GM21576 (cell line): ENCODE measurements around the gene CYP2S1.
"Not testable (repeated sequence)": the region's sequence is repeated elsewhere in the genome, so short reads cannot be mapped to it uniquely, and the experiment has no call there.

Experiments
- ATAC-seq: cut with Tn5 transposase; IDR thresholded peaks from one replicate; pipeline ENCODE4 v1.9.1; 2021; ENCODE audit warnings: mild to moderate bottlenecking, moderate library complexity; ENCODE audit not compliant: unreplicated experiment

Gene CYP2S1

DNA sequence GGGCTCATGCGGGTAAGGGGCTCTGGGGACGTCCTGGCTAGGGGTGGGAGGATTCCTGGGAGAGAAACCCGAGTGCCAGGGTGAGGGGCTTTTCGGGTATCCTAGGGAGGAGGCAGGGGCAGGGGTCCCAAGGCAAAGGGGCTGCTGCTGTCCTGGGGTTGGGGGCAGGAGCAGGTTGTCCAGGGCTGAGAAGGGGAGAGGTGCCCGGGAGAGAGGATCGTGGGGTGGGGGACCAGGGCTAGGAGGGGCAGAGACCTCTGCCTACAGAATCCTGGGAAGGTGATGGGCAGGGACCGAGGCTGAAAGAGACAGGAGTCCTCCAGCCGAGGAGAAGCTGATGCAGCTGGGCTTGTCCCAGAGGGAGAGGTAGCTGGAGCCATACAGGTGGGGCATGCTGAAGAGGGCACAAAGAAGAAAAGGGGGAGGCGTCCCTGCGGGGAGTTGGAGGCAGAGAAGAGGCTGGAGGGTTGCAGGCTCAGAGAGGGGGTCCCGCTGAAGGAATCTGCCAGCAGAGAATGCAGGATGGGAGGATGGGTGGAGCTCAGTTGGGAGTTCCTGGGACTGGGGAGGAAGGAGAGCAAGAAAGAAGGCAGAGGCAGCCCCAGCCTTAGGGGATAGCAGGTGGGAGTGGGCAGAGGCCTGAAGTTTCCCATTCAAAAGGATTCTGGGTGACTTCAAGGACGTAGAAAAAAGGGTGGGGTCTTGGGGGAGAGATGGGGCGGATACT lies 574 bp downstream of the CYP2S1 start:
- no peak for ATAC-seq

DNA sequence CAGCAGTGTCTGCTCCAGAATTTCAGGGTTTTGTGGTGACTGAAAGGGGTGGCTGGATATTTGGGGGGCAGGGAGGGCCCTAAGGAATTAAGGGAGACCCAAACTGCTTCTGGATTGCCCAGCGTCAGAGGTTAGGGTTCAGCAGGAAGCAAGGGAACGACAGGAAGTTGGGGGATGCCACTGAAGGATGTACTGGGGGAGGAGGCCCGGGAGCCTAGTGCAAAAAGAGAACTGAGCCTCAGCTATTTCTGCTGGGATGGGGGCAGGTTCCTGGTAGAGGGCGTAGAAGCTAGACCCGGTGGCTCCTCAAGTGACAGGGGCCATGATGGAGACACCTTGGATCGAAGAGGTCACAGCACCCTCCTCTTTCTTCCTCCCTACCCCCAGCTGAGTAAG lies 1.1 kb downstream of the CYP2S1 start:
- no peak for ATAC-seq

DNA sequence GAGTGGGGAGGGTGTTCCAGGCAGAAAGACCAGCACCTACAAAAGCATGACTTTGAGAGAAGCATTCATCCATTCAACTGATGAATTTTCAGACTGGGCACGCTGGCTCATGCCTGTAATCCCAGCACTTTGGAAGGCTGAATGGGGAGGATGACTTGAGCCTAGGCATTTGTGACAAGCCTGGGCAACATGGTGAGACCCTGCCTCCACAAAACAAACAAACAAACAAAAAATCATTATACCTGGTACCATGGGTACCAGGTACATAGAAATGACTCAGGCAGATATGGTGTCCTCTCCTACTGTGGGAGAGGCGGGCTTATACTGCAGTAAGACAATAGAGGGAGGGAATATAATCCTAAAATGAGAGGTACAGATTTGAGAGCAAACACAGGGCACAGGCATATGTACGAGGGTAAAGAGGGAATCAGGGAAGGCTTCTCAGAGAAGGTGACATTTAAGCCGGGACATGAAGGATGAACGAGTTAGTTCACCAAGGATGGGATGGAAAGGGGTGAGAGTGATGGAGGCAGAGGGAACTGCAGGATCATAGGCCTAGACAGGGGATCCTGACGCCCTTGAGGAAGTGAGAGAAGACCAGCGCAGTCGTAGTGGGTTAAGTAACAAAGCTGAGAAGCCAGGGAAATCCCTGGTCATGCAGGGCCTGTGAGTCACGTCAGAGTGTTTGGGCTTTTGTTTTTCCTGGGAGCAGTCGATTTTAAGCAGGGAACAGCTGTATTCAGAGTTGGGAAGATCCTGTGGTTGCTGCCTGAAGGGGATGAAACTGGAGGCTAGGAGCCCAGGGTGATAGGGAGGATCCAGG lies 2.9 kb downstream of the CYP2S1 start:
- no peak for ATAC-seq

DNA sequence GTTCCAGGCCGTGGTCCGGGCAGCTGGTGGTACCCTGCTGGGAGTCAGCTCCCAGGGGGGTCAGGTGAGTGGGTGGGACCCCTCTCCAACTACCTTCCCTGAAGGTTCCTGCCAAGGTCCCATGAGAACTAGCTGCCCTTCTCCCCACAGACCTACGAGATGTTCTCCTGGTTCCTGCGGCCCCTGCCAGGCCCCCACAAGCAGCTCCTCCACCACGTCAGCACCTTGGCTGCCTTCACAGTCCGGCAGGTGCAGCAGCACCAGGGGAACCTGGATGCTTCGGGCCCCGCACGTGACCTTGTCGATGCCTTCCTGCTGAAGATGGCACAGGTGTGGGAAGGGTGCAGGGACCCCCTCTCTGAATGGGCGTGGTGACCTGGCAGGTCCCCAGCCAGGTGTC lies 5.5 kb downstream of the CYP2S1 start:
- no peak for ATAC-seq

DNA sequence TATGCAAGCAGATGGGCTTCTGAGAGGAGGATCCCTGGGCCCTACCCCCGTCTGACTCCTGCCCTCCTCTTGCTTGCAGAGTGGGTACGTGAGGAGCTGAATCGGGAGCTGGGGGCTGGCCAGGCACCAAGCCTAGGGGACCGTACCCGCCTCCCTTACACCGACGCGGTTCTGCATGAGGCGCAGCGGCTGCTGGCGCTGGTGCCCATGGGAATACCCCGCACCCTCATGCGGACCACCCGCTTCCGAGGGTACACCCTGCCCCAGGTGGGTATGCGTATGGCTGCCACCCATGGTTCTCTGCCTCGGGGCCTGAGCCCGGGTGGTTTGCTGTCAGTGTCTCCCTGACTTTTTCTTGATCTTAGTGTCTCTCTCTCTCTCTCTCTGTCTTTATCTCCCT lies 10.4 kb downstream of the CYP2S1 start:
- no peak for ATAC-seq

DNA sequence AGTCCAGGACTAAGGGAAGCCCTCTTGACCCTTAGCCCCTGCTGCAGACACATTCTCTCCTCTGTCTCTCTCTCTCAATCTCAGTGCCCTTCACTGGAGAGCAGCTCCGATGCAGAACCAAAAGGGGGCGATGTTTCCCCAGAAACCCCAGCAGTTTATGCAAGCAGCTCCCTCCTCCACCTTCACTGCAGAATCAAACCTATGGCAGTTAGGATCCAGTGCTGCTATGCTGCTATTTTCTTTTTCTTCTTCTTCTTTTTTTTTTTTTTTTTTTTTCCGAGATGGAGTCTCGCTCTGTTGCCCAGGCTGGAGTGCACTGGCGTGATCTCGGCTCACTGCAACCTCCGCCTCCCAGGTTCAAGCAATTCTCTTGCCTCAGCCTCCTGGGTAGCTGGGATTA lies 11.3 kb downstream of the CYP2S1 start:
- not testable (repeated sequence) for ATAC-seq

DNA sequence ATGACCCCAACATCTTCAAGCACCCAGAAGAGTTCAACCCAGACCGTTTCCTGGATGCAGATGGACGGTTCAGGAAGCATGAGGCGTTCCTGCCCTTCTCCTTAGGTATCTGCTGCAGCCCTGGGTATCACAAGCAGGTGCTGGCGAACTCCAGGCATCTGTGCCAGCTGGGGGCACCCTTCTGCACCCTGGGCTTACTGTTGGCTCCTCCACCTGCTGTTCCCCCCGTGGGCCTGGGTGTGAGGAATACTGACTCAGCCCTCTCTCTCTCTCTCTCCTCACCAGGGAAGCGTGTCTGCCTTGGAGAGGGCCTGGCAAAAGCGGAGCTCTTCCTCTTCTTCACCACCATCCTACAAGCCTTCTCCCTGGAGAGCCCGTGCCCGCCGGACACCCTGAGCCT lies 13.0 kb downstream of the CYP2S1 start:
- ATAC-seq: no peak

DNA sequence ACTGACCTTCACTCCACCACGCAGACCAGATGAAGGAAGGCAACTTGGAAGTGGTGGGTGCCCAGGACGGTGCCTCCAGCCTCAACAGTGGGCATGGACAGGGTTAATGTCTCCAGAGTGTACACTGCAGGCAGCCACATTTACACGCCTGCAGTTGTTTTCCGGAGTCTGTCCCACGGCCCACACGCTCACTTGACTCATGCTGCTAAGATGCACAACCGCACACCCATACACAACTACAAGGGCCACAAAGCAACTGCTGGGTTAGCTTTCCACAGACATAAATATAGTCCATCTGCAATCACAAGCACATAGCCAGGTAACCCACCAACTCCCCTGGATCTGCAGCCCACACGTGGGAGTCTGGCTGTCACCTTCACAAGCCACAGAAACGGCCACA lies 13.4 kb downstream of the CYP2S1 start:
- no peak for ATAC-seq

DNA sequence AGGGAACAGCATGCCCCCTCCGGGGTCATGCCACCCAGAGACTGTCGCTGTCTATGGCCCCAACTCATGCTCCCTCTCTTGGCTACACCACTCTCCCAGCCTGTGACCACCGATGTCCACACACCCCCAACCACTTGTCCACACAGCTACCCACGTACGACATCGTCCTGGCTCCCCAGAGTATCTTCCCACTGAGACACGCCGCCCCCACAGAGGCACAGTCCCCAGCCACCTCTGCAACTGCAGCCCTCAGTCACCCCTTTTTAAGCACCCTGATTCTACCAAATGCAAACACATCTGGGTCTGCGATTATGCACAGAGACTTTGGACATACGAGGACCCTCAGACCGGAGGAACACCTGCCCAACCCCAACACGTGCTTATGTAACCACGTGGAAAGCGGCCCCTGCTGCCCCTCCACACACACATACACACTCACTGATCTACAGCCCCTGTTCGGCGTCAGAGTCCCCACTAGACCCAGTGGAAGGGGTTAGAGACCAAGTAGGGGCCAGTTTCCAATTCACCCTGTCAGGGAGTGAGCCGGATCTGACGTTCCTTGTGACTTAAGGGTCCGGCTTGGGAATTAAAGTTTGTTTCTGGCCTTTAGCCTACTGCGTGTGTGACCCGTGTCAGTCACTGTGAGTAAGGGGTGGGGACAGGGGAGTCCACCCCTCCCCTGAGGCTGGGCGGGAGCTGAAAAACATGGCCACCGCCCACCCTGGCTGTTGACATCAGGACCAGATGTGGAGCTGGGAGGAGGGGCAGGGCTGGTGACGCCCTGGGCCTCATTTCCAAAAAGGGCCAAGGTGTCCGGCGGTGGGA lies 14.1 kb downstream of the CYP2S1 start:
- ATAC-seq: no peak

DNA sequence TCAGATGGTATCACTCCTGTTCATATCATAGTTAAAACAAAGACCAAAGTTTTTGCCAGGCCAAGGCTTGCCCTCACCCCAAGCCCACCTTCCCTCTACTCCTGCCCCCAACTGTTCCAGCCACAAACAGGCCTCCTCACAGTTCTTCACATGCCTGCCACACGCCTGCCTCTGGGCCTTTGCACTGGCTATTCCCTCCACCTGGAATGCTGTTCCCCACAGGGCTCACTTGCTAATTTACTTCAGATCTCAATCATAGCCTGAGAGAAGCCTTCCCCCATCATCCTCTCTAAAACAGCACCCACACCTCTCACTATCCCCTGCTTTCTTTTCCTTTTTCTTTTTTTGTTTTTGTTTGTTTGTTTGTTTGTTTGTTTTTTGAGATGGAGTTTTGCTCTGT lies 21.1 kb downstream of the CYP2S1 start:
- no peak for ATAC-seq

DNA sequence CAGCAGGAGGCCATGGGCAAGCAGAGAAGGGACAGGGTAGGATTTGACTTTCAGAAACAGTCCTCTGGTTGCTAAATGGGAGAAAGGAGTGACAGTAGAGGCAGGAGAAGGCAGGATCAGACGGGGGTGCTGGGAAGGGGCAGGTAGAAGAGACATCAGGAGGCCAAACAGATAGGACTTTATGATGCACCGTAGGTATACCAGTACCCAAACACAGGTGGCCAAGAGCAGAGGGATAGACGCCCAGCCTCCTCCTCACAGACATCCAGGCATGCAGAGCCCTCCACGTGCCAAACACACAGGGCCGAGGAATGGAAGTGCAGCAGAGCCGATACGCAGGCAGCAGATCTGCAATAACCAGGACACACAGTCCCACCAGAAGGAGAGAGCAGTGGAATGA lies 24.7 kb downstream of the CYP2S1 start:
- no peak for ATAC-seq

DNA sequence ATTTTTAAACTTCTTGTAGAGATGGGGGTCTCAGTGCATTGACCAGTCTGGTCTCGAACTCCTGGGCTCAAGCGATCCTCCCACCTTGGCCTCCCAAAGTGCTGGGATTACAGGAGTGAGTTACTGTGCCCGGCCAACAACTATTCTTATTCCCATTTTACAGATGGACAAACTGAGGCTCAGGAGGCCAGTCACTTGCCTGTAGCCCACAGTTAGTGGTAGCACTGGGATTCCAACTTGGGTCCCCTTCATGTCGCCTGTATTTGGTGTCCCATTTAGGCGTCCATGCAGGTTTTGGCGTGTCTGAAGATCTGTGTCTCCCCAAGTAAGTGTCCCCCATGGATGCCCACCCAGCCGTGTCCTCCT lies 25.2 kb downstream of the CYP2S1 start:
- ATAC-seq: no peak

DNA sequence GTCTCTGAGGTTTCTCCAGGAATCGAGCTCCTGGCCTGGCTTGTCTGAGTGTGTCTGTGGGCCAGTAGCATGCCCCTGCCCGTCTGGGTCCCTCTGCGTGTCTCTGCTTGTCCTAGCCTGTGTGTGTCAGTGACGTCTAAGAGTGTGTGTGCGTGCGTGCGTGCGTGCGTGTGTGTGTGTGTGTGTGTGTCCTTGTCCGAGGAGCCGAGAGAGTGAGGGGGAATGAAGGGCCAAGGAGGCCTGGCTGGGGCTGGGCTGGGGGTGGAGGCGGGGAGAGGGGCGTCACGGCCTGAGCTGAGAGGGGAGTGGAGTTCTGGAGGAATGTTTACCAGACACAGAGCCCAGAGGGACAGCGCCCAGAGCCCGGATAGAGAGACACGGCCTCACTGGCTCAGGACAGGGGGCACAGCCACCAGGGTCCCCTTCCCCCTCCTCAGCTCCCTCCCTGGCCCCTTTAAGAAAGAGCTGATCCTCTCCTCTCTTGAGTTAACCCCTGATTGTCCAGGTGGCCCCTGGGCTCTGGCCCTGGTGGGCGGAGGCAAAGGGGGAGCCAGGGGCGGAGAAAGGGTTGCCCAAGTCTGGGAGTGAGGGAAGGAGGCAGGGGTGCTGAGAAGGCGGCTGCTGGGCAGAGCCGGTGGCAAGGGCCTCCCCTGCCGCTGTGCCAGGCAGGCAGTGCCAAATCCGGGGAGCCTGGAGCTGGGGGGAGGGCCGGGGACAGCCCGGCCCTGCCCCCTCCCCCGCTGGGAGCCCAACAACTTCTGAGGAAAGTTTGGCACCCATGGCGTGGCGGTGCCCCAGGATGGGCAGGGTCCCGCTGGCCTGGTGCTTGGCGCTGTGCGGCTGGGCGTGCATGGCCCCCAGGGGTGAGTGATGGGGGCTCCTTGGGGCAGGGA lies 25.8 kb downstream of the CYP2S1 start, which contains the start of gene AXL:
TSS of gene AXL (plus strand) at position 609 of the 893 bp plus-strand sequence. CDS start at position 779, 170 bp downstream.
- no peak for ATAC-seq

DNA sequence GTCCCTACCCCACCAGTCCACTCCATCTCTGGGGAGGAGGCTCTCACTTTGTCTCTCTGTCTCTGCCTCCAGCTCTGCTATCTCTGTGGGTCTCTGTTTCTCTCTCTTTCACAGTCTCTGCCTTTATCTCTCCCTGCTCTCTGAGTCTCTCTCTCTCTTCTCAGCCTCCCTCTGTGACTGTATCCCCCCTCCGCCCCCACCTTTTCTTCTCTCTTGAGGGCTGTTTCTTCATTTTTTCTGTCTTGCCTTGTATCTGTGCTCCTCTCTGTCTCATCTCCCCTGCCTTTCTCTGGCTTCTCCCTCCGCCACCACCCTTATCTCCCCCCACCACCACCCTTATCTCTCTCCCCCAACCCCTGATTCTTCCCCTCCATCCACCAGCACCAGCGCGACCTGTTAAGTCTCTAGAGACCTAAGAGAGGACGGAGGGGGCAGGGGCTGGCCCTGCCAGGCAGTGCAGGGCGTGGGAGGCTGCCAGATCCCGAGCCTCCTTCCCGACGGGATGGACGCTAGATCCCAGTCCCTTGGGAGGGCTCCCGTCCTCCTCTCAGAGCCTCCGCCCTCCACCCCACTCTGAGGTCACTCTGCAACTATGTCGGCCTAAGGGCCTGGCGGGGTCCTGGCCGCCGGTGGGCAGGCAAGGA lies 27.0 kb downstream of the CYP2S1 start:
- no peak for ATAC-seq

DNA sequence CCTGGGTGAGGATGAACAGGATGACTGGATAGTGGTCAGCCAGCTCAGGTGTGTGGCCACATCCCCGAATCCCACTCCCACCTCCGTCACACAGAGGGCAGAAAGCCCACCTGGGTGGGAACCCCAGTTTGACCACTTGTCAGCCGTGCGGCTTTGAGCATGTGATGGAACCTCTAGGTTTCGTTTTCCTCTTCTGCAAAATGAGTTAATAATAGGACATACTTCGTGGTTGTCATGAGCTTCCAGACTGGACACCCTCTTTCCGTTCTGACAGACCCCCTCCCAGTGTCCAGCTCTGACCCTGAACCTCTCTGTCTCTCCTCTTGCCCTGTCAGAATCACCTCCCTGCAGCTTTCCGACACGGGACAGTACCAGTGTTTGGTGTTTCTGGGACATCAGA lies 27.8 kb downstream of the CYP2S1 start:
- ATAC-seq: no peak

DNA sequence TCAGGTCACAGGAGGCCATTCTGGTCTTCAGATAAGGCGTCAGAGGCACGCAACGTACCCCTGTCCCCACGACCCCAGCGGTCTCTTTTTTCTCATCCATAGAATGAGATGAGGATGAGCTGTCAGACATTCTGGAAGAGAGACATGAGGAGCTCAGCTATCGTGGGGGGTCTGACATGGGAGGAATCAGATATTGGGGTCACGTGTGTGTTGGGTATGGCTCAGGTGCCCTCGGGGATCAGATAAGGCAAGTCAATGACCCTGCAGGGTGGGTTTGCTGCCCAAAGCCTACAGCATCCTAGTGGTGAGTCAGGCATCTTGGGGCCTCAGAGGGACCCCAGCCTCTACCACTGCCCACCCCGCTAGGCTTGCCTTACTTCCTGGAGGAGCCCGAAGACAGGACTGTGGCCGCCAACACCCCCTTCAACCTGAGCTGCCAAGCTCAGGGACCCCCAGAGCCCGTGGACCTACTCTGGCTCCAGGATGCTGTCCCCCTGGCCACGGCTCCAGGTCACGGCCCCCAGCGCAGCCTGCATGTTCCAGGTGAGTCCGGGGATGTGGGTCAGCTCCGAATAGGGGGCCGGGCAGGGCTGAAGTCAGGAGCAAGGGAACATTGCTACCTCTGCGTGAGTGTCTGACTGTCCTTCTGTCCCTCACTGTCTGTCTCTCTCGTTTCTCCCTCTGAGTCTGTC lies 28.6 kb downstream of the CYP2S1 start:
- ATAC-seq: no peak

DNA sequence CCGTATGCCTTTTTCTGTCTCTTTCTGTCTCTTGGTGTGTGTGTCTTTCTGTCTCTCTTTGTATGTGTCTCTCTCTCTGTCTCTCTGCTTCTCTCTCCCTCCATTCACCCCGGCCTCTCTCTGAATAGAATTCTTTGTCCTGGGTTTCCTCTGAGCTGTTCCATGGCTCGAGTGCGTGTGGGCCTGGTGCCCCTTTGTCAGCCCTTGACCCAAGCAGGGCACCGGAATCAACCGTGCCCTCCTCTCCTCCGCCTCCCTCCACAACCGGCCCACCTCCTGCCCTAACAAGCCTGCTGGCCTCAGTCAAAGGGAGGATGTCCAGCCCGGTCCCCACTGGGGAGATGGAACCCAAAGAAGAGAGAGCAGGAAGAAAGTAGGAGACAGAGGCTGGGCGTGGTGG lies 29.2 kb downstream of the CYP2S1 start:
- no peak for ATAC-seq

DNA sequence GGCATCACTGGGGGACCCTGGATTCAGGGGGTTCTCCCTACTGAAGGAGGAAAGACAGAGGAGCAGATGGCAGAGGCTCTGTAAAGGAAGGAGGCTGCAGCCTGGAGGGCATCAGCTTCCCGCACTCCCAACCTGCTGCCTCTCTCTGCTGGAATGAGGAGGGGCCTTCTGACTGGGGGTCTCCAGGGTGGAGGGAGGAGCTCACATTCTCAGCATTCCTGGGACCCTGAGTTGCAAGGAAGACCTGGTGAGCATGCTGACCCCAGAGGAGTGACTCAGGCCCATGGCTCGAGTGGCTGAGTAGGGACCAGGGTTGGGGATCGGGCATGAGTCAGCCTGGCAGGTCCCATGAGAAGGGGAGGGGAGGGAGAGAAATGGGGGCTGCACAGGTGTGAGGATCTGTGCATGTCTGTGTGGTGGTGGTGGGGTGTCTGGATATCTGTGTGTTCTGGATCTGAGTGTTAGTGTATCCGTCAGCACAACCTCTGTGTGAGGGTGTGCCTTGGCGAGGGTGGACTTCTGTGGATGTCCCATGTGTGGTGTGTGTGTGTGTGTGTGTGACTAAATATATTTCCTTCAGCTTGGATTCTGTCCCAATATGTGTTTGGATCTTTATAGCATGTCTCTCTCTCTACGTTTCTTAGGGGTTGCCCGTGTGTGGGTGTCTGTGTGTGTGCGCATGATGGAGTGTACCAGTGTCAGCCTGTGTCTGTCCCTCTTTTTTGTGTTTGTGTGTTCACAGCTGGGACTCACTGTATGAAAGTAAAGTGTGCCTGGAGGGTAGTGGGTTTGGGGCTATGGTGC lies 30.6 kb downstream of the CYP2S1 start:
- no peak for ATAC-seq

DNA sequence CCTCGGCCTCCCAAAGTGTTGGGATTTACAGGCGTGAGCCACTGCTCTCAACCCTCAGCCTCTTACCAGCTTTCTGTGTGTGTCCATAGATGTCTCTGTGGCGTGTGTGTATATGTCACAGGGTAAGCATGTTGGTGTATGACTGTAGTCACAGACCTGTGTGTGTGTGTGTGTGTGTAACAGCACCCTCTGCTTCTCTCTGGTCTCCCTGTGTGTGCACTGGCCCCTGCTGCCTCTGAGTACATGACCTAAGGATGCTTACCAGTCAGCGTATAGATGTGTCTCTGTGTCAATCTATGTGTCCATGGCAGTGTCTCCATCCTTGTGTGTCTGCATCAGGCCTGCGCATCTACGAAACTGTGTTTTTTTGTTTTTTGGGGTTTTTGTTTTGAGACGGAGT lies 31.6 kb downstream of the CYP2S1 start:
- ATAC-seq: no peak
